PC-9 (cell line): ENCODE data around the gene CNGB1.
"Not testable (repeated sequence)": the region's sequence is repeated elsewhere in the genome, so short reads cannot be mapped to it uniquely, and the experiment has no call there.

ENCODE experiments used
- EZH2 ChIP-seq: fragments of 200-600 bp; sonication (generic); IDR thresholded peaks from 2 replicates; pipeline ENCODE4 v1.8.0; 2017; ENCODE audit warnings: antibody characterized with exemption, low read depth
- TF ChIP-seq, protein P1 (sequence below): fragments of 200-600 bp; sonication (generic); conservative IDR thresholded peaks from 2 replicates; pipeline ENCODE4 v1.6.1; 2017; ENCODE audit warnings: mixed run types, antibody characterized with exemption, mild to moderate bottlenecking, moderate library complexity

DNA sequence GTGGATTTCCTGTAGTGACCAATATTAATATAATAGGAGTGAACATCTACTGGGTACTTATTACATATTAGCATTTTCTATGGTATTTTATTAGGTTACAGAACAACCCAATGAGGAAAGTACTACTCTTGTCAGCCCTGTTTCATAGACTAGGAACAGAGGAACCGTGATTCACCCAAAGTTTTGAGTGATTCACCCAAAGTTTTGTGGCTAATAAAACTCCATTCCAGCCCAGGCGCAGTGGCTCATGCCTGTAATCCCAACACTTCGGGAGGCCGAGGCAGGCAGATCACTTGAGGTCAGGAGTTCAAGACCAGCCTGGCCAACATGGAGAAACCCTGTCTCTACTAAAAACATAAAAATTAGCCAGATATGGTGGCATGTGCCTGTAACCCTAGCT, 135.5 kb downstream of the CNGB1 start:
- TF ChIP-seq EZH2: not testable (repeated sequence)
- TF ChIP-seq, protein P1, sequence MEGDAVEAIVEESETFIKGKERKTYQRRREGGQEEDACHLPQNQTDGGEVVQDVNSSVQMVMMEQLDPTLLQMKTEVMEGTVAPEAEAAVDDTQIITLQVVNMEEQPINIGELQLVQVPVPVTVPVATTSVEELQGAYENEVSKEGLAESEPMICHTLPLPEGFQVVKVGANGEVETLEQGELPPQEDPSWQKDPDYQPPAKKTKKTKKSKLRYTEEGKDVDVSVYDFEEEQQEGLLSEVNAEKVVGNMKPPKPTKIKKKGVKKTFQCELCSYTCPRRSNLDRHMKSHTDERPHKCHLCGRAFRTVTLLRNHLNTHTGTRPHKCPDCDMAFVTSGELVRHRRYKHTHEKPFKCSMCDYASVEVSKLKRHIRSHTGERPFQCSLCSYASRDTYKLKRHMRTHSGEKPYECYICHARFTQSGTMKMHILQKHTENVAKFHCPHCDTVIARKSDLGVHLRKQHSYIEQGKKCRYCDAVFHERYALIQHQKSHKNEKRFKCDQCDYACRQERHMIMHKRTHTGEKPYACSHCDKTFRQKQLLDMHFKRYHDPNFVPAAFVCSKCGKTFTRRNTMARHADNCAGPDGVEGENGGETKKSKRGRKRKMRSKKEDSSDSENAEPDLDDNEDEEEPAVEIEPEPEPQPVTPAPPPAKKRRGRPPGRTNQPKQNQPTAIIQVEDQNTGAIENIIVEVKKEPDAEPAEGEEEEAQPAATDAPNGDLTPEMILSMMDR: not testable (repeated sequence)
